HFF-Myc (cell line): ENCODE measurements around the gene TTC4.
A peak's percentile ranks its signal among the peaks of the same experiment; 100 is the strongest.

Experiments
- DNase-seq: peaks from one replicate; pipeline ENCODE4 v3.0.0-alpha.2; 2011; ENCODE audit warnings: low read depth; ENCODE audit errors: extremely low read depth
- H3K4me3 ChIP-seq: replicated peaks from 2 replicates; pipeline ENCODE4 v1.5.1; 2011; ENCODE audit warnings: low read depth, mild to moderate bottlenecking, control low read depth, low read length
- TF ChIP-seq, protein P1 (sequence below): IDR thresholded peaks from 2 replicates; pipeline ENCODE4 v1.5.1; 2012; ENCODE audit warnings: mild to moderate bottlenecking, low read depth, low read length, control low read depth; ENCODE audit errors: missing control alignments

TTC4 gene

DNA sequence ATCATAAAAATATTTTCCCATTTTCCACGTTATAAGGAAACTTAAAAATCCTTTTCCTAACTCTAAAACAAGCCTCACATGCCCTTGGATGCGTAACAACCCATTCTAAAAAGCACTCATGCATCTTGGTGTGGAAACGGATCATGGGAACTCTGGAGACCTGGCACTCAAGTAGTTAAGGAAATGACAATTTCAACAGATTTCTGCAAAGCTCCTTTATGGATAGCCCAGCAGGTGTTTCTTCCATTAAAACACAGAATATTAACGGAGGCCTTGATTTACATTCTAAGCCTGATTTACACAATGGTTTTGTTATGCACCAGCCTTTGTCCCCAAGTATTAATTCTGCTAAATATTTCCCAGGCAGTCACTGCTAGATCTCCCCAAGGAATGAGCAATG is 35.8 kb downstream of the TTC4 start:
- H3K4me3 ChIP-seq, result no peak overlapping the region
- DNase-seq, result no peak
- TF ChIP-seq, protein P1, sequence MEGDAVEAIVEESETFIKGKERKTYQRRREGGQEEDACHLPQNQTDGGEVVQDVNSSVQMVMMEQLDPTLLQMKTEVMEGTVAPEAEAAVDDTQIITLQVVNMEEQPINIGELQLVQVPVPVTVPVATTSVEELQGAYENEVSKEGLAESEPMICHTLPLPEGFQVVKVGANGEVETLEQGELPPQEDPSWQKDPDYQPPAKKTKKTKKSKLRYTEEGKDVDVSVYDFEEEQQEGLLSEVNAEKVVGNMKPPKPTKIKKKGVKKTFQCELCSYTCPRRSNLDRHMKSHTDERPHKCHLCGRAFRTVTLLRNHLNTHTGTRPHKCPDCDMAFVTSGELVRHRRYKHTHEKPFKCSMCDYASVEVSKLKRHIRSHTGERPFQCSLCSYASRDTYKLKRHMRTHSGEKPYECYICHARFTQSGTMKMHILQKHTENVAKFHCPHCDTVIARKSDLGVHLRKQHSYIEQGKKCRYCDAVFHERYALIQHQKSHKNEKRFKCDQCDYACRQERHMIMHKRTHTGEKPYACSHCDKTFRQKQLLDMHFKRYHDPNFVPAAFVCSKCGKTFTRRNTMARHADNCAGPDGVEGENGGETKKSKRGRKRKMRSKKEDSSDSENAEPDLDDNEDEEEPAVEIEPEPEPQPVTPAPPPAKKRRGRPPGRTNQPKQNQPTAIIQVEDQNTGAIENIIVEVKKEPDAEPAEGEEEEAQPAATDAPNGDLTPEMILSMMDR, result no peak

DNA sequence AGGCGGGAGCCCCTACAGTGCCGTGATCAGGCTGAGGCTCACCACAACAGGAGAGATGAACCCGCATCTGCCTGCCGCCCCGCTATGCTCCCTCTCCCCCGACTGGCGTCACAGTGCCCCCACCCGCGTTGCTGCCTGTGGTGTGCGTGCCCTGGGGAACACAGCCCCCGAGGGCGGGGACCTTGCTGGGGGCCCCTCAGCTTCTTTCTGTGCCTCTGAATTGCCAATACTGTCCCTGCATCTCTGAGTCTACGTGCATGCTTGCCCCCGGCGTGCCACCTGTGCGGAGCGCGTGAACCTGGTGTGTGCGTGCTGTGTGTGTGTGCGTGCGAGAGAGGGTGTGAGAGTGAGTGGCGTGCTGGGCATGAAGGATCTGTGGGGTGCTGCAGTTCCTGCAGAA is 38.4 kb downstream of the TTC4 start:
- TF ChIP-seq, protein P1, result no peak
- DNase-seq, result no peak
- no peak overlapping the region for H3K4me3 ChIP-seq

DNA sequence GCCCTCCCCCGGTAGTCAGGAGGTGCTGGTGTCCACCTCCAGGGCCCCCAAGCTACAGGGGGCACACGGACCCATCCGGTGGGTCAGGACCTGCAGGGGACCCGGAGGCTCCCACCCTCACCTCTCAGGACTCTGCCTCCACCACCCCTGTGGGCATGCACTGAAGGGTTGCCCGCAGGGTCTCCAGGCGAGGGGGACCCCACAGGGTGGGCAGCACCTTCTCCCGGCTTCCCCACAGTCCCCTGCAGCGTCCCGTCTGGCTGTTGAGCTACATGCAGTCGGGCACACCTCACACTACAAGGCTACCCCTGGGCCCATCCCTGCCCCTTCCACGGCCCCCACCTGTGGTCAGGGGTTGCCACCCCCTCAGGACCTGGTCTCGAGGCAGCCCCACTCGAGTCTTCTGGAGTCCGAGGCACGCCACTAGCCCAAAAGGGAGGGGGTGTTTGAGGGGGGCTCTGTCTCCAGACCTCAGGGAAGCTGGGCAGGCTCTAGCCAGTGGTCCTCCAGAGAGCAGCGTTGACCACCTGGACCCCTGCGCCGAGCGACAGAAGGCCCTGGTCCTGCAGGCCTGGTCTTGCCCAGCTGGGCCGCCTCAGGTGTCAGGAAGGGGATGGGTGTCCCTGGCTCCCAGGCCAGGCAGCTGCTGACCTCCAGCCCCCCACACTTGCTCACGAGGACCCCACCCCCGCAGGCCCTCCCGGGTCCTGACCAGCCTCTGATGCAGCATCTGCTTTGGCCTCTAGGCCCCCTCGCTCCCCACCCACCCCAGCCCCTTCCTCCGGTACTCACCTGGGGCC is 39.0 kb downstream of the TTC4 start:
- no peak for DNase-seq
- no peak overlapping the region for H3K4me3 ChIP-seq
- TF ChIP-seq, protein P1, result no peak

DNA sequence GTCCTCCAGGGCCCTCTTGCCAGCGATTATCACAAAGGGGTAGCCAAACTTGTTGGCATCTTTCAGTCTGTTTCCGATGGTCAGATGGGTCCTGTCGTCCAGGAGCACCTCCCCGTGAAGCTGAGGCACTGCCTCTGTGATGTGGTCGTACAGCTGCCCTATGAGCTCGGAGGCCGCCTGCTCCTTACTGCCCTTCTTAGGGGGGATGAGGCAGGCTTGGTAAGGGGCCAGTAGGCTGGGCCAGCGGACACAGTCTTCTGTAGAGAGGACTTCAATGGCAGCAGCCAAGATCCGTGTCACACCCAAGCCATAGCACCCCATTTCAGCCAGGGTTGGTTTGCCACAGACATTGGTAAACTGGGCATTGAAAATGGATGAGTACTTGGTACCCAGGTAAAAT is 42.2 kb downstream of the TTC4 start:
- TF ChIP-seq, protein P1, result no peak
- H3K4me3 ChIP-seq, result no peak overlapping the region
- no peak for DNase-seq

DNA sequence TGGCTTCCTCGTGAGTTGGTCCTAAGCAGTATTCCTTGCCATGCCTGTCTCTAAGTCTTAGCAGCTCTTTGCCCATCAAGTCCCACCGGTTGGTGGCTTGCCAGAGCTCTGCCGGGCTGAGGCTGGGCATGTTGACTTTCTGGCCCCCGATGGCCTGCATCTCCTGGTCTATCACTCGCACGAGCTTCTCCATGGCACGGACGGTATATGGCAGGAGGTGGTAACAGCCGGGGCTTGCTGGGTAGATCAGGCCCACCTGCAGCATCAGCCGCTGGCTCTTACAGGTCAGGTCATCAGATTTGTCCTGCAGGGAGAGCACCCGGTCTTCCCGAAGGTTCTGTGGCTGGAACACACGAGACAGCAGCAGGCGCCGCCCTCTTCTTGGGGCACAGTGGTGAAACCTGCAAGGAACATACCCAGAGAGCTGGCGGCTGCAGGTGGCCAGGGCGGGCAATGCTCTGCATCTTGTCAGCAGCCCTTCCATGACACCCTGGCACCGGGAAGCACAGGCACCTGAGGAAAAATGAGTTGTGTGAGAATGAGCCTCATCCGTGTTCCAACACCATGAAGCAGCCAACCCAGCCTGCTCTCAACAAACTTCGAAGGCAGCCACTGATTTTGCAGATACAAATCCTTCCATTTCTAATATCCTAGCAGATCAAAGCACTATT is 43.2 kb downstream of the TTC4 start:
- TF ChIP-seq, protein P1, result no peak
- DNase-seq, result no peak
- no peak overlapping the region for H3K4me3 ChIP-seq

DNA sequence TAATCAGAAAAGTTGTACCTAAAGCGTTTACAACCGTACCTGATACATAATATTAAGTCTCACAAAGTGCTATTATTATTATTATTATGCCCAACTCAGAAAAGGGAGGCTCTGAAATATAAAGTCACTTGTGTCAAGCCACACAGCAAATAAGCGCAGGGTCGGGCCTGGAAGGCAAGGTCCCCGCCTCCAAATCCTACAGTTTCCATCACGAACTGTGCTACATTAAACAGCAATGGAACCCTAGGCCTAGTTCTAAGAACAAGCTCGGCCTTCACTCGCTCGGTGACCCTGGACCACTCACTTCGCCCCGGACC is 48.1 kb downstream of the TTC4 start:
- H3K4me3 ChIP-seq, result peak overlapping the region; percentile 79
- TF ChIP-seq, protein P1, result no peak
- no peak for DNase-seq
